ENCODE data around the gene ADGRL1.
A peak's percentile ranks its signal among the peaks of the same experiment; 100 is the strongest.
"Not testable (repeated sequence)": the region's sequence is repeated elsewhere in the genome, so short reads cannot be mapped to it uniquely, and the experiment has no call there.

GRCh38 chr19:14196105-14196504, 9.9 kb downstream of the ADGRL1 start:
- TF ChIP-seq CTCF (IDR thresholded peaks at IDR 0.05; ENCODE audit: insufficient read depth, low read length, poor library complexity, severe bottlenecking), result peak; percentile 50
- not testable (repeated sequence) for TF ChIP-seq EZH2phosphoT487 (conservative IDR thresholded peaks at IDR 0.05; ENCODE audit: low read length)
